ENCODE measurements around the gene NRBP1.

- no peak for TF ChIP-seq CTCF (IDR thresholded peaks at IDR 0.05; ENCODE audit: low read depth, low read length, missing input control)
- TF ChIP-seq RAD21 (IDR thresholded peaks at IDR 0.05): no peak
- no peak for TF ChIP-seq MAX (IDR thresholded peaks at IDR 0.05)
- TF ChIP-seq EGR1 (IDR thresholded peaks at IDR 0.05; ENCODE audit: low read depth in 2 of 2): no peak
- no peak for TF ChIP-seq TAF1 (conservative IDR thresholded peaks at IDR 0.05)
- no peak for TF ChIP-seq YY1 (IDR thresholded peaks at IDR 0.05)
- TF ChIP-seq ZBTB33 (IDR thresholded peaks at IDR 0.05): no peak
- TF ChIP-seq SP1 (IDR thresholded peaks at IDR 0.05): no peak
- TF ChIP-seq REST (IDR thresholded peaks at IDR 0.05): no peak
Observed at GRCh38 chr2:27416151-27416550, 12.3 kb upstream of the NRBP1 start.

Measured in liver (tissue), 3 donors.